HG02642 (cell line): ENCODE measurements around the gene ACER1.

Experiments
- ATAC-seq: cut with Tn5 transposase; IDR thresholded peaks from one replicate; pipeline ENCODE4 v1.9.1; 2021; ENCODE audit warnings: mild to moderate bottlenecking; ENCODE audit not compliant: unreplicated experiment, poor library complexity

ACER1 gene

DNA sequence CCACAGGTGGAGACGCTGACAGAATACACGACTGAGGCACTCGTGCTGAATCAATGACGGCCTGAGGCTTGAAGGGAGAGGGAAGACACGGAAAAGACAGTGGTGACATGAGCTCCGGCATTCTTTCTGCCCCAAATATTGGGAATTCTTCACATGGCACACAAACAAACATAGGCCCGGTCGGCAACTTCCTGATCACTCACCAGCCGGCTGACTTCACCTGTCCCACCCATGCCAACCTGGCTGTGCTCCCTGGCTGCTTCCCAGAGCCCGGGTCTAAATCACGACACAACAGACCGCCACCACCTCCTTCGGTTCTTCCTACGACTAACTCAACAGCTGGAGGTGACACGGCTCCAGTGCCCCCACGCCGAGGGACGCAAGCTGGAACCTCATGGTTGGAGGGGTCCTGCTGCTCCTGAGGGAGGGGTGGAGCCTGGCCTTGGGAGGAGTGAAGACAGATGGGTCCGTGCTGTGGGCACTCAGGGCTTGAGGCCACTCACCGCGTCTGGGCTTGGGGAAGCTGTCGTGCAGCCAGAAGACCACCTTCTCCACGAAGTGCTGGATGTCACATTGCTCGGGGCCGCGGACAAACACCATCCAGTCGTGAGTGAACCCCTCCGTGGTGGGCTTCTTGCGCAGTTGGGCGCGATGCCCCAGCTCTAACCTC, 63.2 kb downstream of the ACER1 start:
- ATAC-seq = no peak

DNA sequence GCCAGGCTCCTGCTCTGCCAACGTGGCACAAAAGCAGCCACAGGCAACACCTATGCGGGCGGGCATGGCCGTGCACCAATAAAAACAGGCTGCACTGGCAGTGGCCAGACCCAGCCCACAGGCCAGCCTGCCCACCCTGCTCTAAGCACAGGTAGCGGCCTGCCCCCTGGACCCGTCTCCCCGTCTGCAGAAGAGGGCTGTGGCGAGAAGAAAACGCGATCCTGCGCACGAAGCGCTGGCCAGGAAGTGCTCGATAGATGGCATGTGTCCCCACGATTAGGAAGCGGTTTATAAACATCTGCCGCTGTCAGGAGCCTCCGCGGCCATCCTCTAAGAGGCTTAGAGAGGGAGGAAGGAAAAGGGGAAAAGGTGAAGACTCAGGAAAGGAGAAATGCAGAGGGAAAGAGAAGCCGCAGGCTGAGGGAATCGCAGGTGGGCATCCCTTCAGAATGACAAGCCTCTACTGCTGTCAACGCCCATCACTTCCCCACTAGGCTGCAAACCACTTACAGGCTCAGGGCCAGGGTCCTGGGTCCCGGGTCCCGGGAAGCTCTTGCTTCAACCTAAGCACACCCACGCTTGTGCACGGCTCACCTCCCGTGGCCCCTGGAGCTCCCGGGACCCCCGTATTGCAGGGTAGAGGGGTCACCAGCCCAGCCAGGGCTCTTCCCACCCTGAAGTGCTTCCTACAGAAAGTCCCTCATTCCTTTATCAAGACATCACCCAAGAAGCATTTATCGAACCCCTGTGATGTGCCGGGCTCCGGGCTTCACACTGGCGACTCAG, 64.1 kb downstream of the ACER1 start:
- no peak for ATAC-seq

DNA sequence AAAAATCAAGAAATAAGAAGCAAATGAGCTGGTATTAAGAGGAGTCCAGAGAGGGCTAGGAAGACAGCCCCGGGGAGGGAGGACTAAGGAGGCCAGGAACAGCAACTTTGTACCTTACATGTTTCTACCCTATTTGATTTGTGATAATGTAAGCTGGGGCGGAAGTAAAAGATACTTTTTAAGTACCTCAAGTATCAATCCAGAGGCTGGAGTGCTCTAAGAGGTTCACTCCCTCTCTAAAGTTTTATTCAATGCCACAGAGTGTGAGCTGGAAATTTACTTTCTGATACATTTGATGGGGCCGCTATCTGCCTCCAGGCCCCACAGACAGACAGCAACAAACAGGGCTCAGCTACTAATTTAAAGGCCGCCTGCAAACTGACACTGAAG, 65.0 kb downstream of the ACER1 start:
- no peak for ATAC-seq

DNA sequence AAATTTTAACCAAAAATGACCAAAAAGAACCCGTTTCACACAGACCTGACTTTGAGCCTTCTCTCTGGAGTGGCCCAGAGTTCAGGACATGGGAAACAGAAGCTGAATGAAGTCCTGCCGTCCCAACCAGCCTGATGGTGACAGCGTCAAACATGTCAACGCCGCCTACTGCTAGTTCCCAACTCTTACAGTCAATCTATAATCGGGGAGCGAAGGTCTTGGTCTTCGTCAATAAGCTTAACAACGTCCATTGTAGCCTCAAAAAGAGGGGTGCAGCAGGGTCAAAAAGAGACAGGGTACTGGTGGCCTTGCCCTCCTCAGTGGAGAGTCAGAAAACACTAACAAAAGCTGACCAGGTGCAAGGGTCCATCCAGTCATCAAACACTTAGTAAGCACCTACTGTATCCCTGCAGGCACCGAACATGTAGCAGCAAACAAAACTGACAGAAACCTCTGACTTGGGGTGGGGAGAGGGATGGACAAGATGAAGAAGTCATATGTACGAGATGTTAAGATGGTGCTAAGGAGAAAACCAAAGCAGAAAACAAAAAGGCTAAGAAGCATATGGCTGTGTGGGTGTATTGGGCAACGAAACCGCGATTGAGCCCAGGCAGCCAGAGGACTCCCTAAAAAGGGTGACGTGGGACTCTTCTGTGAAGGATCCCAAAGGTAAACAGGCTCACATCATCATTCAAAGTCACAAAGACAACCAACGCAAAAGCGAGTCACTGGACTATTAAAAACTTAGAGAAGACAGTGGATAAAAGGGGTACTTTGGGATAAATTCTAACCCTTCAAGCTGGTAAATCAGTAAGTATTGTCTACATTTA, 65.6 kb downstream of the ACER1 start:
- ATAC-seq = no peak

DNA sequence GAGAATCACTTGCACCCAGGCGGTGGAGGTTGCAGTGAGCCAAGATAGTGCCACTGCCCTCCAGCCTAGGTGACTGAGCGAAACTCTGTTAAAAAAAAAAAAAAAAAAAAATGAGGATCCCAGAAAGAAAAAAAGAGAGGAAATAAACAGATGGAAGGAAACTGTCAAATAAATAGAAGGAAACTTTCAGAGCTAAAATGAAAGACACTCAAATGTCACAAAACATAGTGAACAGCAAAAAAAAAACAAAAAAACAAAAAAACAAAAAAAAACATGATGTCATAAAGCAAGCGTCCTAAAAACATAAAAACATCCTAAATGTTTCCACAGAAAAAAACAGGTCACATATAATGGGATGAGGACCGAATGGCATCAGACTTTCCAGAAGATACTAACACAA, 68.6 kb downstream of the ACER1 start:
- no peak for ATAC-seq

DNA sequence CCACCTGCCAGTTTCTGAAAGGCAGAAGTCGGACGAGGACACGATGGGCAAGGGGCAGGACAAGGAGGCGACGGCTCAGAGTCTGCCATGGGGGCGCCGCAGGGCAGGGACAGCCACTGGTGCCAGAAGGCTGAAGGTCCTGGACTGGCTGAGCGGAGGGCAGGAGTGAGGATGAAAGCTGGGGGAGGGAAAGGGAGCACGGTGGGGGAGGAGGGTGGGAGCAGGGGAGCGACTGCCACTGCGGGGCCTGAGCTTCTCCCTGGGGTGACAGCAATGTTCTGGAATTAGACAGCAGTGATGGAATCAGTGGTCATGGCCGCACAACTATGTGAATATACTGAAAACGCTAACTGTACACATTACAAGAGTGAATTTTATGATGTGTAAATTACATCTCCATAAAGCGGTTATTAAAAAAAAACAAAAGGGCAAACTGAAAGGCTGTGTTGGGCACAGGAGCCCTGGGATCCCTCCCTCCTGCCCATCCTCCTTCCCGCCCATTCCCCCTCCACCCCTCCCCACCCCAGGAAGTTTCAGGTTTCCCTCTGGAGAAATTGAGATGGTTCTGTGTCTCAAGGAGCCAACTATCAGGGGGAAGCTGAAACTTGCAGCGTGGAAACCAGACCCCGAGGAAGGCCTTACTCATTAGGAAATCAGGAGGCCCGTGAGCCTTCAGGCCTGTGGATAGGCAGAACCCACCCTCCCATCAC, 69.5 kb downstream of the ACER1 start:
- ATAC-seq = no peak

DNA sequence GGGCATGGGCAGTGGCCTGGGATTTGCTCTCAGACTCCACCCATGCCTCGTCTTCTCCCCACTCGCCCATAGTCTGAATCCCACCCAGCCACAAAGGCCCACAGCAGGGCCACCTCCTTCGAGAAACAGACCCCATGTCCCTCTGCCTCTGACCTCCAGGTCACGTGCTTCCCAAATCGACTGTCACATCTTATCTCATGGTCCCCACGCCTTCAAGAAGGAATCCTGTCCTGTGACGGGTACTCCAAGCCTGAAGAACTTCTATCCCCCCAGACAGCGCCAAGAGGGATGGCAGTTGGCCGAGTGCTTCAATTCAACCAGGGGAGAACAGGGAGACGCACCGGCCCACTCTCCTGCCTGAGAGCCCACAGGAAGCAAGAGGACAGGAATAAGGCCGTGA, 70.1 kb downstream of the ACER1 start:
- no peak for ATAC-seq

DNA sequence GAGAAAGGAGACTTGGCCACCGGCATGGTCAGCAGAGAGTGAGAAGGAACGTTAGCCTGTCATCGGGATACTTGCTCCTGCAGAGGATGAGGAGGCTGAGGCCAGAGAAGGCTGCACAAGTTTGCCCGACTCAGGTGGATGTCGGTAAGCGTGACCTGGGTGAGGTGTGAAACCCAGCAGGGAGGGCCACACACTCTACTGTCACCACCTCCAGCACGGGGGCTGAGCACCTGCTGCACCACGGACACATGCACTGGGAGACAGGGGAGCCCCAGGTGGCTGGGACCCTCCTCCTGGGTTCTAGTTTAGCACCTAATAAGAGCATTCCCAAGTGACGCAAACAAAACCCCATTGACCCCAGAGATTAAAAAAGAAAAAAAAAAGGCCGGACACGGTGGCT, 70.9 kb downstream of the ACER1 start:
- no peak for ATAC-seq

DNA sequence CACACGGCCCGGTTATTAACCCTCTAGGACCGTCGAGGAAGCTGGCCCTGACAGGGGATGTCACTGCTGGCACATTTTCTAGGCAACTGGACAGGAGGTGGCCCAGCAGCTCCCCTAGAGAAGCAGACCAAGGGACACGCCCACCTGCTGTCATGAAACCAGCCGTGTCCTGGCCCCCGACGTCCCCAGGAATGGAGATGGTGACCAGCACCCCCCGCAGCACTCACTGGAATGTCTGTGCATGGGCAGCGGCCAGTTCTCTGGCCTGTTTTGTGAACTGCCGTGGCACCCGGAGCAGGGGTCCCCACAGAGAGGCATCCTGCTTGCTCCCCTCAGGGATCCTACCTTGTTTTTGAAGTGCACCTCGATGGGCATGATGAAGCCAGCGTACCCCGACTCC, 71.5 kb downstream of the ACER1 start:
- ATAC-seq = no peak

DNA sequence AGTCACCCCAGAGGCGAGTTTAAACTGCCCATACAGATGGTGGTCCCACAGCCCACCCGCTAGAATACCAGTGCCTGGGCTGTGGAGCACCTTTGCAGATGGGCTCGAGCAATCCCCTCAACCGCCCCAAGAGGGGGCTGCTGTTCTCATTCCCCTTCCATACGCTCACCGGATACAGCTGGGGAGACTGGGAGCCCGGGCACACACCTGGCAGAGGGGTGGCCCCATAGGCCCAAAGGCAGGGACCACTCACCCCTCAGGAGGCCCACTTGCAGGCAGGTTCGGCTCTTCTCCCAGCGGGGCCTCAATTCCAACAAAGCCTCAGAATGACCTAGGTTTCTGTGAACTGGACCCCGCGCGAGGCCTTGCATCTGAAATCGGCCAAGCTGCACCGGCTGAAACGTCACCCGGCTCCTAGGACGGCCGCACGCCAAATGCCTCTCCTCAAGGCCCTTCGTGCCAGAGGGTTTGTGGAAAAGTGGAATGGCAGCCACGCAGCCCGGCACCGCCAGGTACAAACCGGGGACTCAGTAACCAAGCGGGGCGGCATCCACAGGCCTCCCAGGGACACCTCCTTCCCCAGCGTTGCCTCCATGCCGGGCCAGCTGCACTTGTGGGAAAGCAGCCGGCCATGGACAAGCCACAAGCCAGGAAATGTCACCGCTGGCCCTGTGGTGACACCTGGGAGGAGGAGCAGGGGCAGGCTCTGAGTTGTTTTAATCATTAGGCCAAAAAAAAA, 72.3 kb downstream of the ACER1 start:
- ATAC-seq = no peak

DNA sequence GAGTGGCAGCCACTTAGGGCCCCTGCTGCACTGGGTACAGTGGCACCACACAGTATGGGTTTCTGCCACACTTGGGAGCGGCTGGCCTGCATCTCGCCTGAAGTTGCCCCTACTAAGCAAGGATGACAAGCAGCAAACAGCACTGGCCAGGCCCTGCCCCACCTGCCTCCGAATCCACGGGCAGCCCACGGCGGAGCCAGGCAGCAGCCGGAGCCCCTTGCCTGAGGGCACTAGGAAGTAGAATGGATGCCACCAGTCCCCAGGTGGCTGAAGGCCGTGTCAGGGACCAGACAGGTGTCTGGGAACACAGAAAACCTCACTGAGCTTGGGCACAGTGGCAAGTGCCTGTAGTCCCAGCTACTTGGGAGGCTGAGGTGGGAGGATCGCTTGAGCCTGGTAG, 73.0 kb downstream of the ACER1 start:
- ATAC-seq = no peak

DNA sequence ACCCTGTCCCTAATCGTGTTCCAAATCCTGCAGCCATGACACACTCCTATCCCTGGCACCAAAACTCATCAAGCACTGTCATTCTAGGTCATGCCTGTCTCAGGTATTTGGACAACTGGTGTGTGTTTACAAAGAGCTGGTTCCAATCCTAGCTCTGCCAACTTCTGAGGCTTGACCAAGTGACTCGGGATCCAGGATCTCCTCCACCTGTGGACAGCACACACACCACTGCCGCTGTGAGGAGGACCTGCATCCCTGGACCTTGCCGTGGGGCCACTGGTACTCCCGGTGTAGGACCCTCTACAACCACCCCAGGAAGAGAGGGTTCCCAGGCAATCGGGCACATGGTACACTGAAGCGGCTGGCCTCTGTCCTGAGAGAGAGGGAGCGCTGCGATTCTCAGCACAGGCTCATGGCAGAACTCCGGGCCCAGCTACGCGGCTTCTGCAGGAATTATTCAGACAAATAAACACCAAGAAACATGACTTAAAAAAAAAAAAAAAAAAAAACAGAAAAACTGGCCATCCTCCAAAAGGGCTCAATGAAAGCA, 74.0 kb downstream of the ACER1 start:
- no peak for ATAC-seq

DNA sequence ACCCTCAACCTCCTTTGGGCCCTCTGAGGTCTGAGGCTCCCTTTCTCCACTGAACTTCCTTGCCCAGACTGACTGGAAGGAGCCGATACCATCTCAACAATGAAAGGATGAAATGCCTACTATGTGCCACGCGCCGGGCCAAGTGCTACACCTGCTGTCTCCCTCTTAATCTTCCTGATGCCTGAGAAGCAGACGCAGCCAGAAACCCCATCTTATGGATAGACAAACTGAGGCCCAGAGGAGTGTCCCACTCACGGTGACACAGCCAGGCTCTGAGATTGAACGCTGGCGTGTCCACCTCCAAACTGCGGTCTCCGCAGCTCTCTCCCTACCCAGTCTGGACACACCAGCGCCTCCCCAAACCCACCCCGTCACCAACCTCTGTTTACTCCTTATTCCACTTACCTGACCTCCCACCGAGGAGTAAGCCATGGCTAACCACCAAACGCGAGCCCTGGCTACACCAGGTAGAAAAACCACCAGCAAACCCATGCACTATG, 74.5 kb downstream of the ACER1 start:
- no peak for ATAC-seq
